ENCODE data around the gene LRP8. TPM values are rescaled to one million over a fixed set of nuclear protein-coding genes. Genes with fewer than 3 reads are reported as not detected.
A peak's percentile ranks its signal among the peaks of the same experiment; 100 is the strongest.

Gene LRP8
- total RNA-seq, 5 donors from 2014 or later (not counting 1 experiment from before 2014, with no cell fraction given): 8.9 to 21.5 (median 19.8) TPM

DNA sequence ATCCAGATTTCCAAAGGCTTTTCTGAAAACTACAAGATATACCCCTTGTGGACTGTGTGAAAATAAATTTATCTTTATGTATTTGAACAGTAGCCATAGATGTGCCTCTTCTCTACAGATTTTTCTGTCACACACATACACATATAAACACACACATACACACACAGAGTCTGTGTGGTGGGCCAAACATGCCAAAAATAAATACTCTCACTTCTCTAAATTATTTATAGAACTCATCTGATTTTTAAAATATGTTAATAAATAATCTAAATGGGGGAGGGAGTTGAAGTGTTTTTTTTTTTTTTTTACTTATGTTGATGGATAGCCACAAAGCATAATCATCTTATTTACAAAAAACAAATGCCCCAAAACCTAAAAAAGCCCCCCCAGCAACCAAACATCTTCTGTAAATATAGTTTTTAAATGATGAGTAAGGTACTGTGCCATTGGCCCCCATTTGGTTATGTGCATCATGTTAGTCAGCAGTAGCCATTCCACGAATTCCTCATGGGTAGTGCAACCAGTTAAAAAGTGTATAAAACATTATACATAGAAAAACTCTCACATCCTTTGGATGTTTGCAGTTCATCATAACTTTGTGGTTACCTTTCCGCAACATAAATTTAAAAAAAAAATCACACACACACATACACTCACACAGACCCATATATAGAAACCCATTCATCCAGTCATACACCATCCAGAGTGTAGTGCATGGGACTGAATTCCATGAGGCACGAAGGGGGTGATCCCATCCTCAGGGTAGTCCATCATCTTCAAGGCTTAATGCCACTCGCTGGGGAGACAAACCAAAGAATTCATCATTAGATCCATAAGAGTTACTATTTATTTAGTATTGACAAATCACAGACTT lies 81.4 kb downstream of the LRP8 start:
- ChIA-PET CTCF (interaction anchor here in 1 of 2 donors (0.6 kb wide), 1 partner anchor 9 kb away, joined by 3 read pairs; no protein-coding TSS in a partner anchor), POLR2A (no interaction called here)
- Mint-ChIP-seq H3K27ac (no peak overlapping the region), H3K9me3 (no peaks in the 10 kb centered on the region), H3K36me3 (peaks cover 23% of the 10 kb centered on the region), H3K4me3 (no peak overlapping the region), H3K27me3 (no peaks in the 10 kb centered on the region), H3K4me1 (no peaks in the 10 kb centered on the region)
- no peaks in the 10 kb centered on the region for H3K9me3 ChIP-seq
- no peak for DNase-seq
- 100% methylated on average over 1 of the region's 4 CpGs for WGBS (ENCODE audit: insufficient coverage)
- H3K27ac ChIP-seq (ENCODE audit: low read length): no peak overlapping the region
- peaks cover 3 to 8% of the 10 kb centered on the region in 2 donors for H3K36me3 ChIP-seq (ENCODE audit: control insufficient read depth in 2 of 2, extremely low read depth in 1 of 2, insufficient read depth in 1 of 2, low read length in 1 of 2)
- H3K27me3 ChIP-seq (replicated peaks in 1 of 2; ENCODE audit: control insufficient read depth in 2 of 2, extremely low read depth in 1 of 2, insufficient read depth in 2 of 2, low read length in 1 of 2): no peaks in the 10 kb centered on the region
- H3K4me1 ChIP-seq (ENCODE audit: control insufficient read depth in 1 of 2, extremely low read depth in 1 of 2, insufficient read depth in 2 of 2, low read length in 2 of 2): no peaks in the 10 kb centered on the region
- no peak for ATAC-seq (replicated peaks in 1 of 4)
- no peak overlapping the region for H3K4me3 ChIP-seq (ENCODE audit: control insufficient read depth in 1 of 2, extremely low read depth in 1 of 2, low read length in 1 of 2)

DNA sequence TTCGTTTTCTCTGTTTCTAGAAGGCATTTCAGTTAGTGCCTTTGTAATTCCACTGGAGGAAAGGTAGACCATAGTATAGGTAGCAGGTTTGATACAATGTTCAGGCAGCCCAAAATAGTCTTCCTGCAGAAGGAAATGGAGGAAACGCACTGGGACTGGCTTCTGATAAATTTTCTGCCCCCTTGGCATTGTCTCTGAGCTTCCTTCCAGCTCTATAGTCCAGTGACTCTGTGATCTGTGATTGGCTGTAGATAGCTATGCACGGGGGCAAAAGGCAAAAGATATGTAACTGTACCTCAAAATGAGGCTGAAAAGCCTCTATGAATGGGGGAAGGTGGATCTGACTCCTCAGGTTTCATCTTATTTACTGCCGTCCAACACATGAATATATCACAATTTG lies 83.7 kb downstream of the LRP8 start:
- H3K36me3 Mint-ChIP-seq: peaks cover 5% of the 10 kb centered on the region
- no peaks in the 10 kb centered on the region for H3K9me3 ChIP-seq
- no peak overlapping the region for H3K4me3 Mint-ChIP-seq
- no peak overlapping the region for H3K27ac Mint-ChIP-seq
- H3K4me1 ChIP-seq (ENCODE audit: control insufficient read depth in 1 of 2, extremely low read depth in 1 of 2, insufficient read depth in 2 of 2, low read length in 2 of 2): peaks cover 0 to under 1% of the 10 kb centered on the region in 2 experiments
- H3K4me3 ChIP-seq (ENCODE audit: control insufficient read depth in 1 of 2, extremely low read depth in 1 of 2, low read length in 1 of 2): no peak overlapping the region
- H3K9me3 Mint-ChIP-seq: no peaks in the 10 kb centered on the region
- no peaks in the 10 kb centered on the region for H3K27me3 Mint-ChIP-seq
- H3K27ac ChIP-seq (ENCODE audit: low read length): no peak overlapping the region
- ATAC-seq (replicated peaks in 1 of 4) (no peak), DNase-seq (no peak)
- 83% methylated on average over 1 of the region's 4 CpGs for WGBS (ENCODE audit: insufficient coverage)
- ChIA-PET POLR2A (no interaction called here), CTCF (no interaction called here)
- H3K4me1 Mint-ChIP-seq: peaks cover under 1 to 1% (median 1%) of the 10 kb centered on the region in 3 donors
- H3K27me3 ChIP-seq (replicated peaks in 1 of 2; ENCODE audit: control insufficient read depth in 2 of 2, extremely low read depth in 1 of 2, insufficient read depth in 2 of 2, low read length in 1 of 2): no peaks in the 10 kb centered on the region
- peaks cover 0 to 3% of the 10 kb centered on the region in 2 donors for H3K36me3 ChIP-seq (ENCODE audit: control insufficient read depth in 2 of 2, extremely low read depth in 1 of 2, insufficient read depth in 1 of 2, low read length in 1 of 2)

DNA sequence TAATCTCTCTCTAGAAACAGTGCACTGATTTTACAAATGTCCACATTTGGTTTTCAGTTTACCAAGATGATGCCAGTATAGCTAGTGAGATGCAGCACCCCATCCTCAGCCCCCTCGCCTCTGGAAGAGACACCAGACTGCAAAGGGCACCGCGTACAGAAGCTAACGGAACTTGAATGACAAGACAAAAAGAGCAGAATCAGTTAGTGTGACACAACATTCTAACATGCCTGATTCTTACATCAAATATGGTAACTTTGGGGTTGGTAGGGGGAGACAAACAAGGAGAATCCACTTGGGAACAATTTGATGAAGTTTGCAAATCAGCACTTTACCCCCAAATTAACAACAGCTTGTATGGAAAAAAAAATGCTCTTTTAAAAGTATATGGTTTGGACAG lies 85.5 kb downstream of the LRP8 start:
- CTCF ChIA-PET: no interaction called here
- ATAC-seq (replicated peaks in 1 of 4): no peak
- Histone ChIP-seq H3K36me3 (ENCODE audit: control insufficient read depth in 2 of 2, extremely low read depth in 1 of 2, insufficient read depth in 1 of 2, low read length in 1 of 2) (peaks cover 0 to 3% of the 10 kb centered on the region in 2 donors), H3K4me3 (ENCODE audit: control insufficient read depth in 1 of 2, extremely low read depth in 1 of 2, low read length in 1 of 2) (no peak overlapping the region), H3K4me1 (ENCODE audit: control insufficient read depth in 1 of 2, extremely low read depth in 1 of 2, insufficient read depth in 2 of 2, low read length in 2 of 2) (peaks cover 5 to 16% of the 10 kb centered on the region in 2 experiments), H3K27me3 (replicated peaks in 1 of 2; ENCODE audit: control insufficient read depth in 2 of 2, extremely low read depth in 1 of 2, insufficient read depth in 2 of 2, low read length in 1 of 2) (no peaks in the 10 kb centered on the region), H3K27ac (ENCODE audit: low read length) (no peak overlapping the region), H3K9me3 (no peaks in the 10 kb centered on the region)
- H3K27me3 Mint-ChIP-seq: no peaks in the 10 kb centered on the region
- peaks cover 15 to 19% (median 16%) of the 10 kb centered on the region in 3 donors for H3K4me1 Mint-ChIP-seq
- POLR2A ChIA-PET: interaction anchor here in 1 of 2 donors (0.6 kb wide), 1 partner anchor 360 kb away, joined by 4 read pairs; no protein-coding TSS in a partner anchor
- peaks cover 5% of the 10 kb centered on the region for H3K36me3 Mint-ChIP-seq
- WGBS (ENCODE audit: insufficient coverage): 100% methylated on average over 1 of the region's 4 CpGs
- no peak overlapping the region for H3K4me3 Mint-ChIP-seq
- no peaks in the 10 kb centered on the region for H3K9me3 Mint-ChIP-seq
- no peak overlapping the region for H3K27ac Mint-ChIP-seq
- no peak for DNase-seq

DNA sequence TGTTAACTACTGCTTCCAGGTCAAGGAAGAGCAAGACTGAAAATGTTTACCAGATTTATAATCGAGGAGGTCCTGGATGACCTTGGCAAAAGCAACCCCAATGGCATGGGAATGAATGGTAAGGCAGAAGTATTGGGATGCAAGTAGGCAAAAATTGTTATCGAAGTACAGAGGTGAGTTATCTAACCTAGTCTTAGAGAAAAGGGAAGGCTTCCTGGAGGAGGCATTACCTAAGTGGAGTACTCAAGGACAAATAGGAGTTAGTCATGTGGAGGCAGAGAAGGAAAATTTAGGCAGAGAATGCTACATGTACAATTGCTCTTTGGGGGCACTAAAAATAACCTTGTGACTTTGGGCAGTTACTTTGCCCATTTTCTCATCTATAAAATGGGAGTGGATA lies 86.0 kb downstream of the LRP8 start:
- no peak overlapping the region for H3K27ac ChIP-seq (ENCODE audit: low read length)
- peaks cover 0 to 3% of the 10 kb centered on the region in 2 donors for H3K36me3 ChIP-seq (ENCODE audit: control insufficient read depth in 2 of 2, extremely low read depth in 1 of 2, insufficient read depth in 1 of 2, low read length in 1 of 2)
- no peak for ATAC-seq (replicated peaks in 1 of 4)
- no peak for DNase-seq
- ChIA-PET POLR2A (no interaction called here), CTCF (no interaction called here)
- H3K4me1 Mint-ChIP-seq: peaks cover 18 to 21% (median 18%) of the 10 kb centered on the region in 3 donors
- 84% methylated on average over 2 of the region's 2 CpGs for WGBS (ENCODE audit: insufficient coverage)
- no peak overlapping the region for H3K4me3 ChIP-seq (ENCODE audit: control insufficient read depth in 1 of 2, extremely low read depth in 1 of 2, low read length in 1 of 2)
- H3K9me3 Mint-ChIP-seq: no peaks in the 10 kb centered on the region
- H3K27me3 Mint-ChIP-seq: no peaks in the 10 kb centered on the region
- H3K9me3 ChIP-seq: no peaks in the 10 kb centered on the region
- no peaks in the 10 kb centered on the region for H3K27me3 ChIP-seq (replicated peaks in 1 of 2; ENCODE audit: control insufficient read depth in 2 of 2, extremely low read depth in 1 of 2, insufficient read depth in 2 of 2, low read length in 1 of 2)
- peaks cover 5% of the 10 kb centered on the region for H3K36me3 Mint-ChIP-seq
- H3K4me1 ChIP-seq (ENCODE audit: control insufficient read depth in 1 of 2, extremely low read depth in 1 of 2, insufficient read depth in 2 of 2, low read length in 2 of 2): peaks cover 5 to 22% of the 10 kb centered on the region in 2 experiments
- no peak overlapping the region for H3K4me3 Mint-ChIP-seq
- H3K27ac Mint-ChIP-seq: no peak overlapping the region

DNA sequence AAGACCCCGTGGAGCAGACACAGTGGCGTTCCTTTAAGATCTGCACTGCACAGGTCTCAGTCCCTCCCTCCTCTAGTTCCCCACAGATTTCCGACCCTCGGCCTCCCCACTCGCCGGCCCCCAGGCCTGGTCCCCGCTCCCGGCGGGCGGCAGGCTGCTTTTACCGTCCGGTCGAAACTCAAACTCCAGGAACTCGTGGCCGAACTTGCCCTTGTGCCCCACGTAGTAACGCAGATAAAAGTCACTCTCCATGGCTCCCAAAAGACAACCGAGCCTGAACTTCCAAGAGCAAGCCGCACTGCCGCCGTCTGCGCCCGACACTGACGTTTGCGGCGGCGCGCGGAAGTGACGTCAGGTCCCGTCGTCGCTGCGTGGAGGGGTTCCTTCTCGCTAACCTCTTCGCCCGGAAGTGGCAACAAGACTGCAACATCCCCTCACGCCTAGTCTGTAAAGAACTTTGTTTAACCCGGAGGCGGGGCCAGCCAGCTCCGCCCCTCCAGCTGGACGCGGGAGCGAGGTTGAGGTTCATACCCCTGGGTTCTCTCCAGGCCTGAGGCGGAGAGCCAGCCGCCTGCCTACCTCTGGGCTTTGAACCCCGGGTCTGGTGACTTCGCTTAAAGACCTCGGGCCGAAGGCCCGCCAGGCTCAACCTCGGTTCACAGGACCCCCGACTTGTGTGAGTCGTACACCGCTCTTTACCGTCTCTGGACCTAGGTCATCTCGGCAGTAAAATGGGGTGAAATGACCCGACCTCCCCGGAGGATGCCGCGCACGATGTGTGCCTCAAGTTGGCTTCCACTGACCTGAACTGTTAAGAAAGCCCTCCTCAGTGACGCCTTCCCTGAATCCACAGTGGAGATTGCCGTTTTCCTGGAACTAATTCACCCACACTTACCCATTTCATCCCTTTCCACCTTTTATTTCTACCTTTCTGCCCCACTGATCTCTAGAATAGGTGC lies 89.4 kb downstream of the LRP8 start, which contains the start of gene MAGOH:
Gene MAGOH, minus strand, starts transcription at position 322 of the 959 bp plus-strand sequence. Its CDS starts 70 bp downstream, at position 252.
- ATAC-seq (replicated peaks in 1 of 4) (peak; percentile 95 to 99 (median 98)), DNase-seq (peak; percentile 87 to 98 (median 93))
- no peaks in the 10 kb centered on the region for H3K27me3 Mint-ChIP-seq
- WGBS (ENCODE audit: insufficient coverage): 4% methylated on average over 58 of the region's 64 CpGs
- H3K36me3 Mint-ChIP-seq: peaks cover 17% of the 10 kb centered on the region
- H3K27ac Mint-ChIP-seq: peak within 1 kb of the TSS; percentile 89 to 93
- Histone ChIP-seq H3K4me3 (ENCODE audit: control insufficient read depth in 1 of 2, extremely low read depth in 1 of 2, low read length in 1 of 2) (peak within 1 kb of the TSS; percentile 95 to 100), H3K36me3 (ENCODE audit: control insufficient read depth in 2 of 2, extremely low read depth in 1 of 2, insufficient read depth in 1 of 2, low read length in 1 of 2) (peaks cover 3 to 23% of the 10 kb centered on the region in 2 donors), H3K9me3 (no peaks in the 10 kb centered on the region), H3K27ac (ENCODE audit: low read length) (peak within 1 kb of the TSS; percentile 82), H3K4me1 (ENCODE audit: control insufficient read depth in 1 of 2, extremely low read depth in 1 of 2, insufficient read depth in 2 of 2, low read length in 2 of 2) (peaks cover 9 to 29% of the 10 kb centered on the region in 2 experiments), H3K27me3 (replicated peaks in 1 of 2; ENCODE audit: control insufficient read depth in 2 of 2, extremely low read depth in 1 of 2, insufficient read depth in 2 of 2, low read length in 1 of 2) (no peaks in the 10 kb centered on the region)
- H3K4me1 Mint-ChIP-seq: peaks cover 34 to 36% (median 34%) of the 10 kb centered on the region in 3 donors
- H3K4me3 Mint-ChIP-seq: peak within 1 kb of the TSS; percentile 95 to 99 (median 98)
- CTCF ChIA-PET: no interaction called here
- POLR2A ChIA-PET: interaction anchor here (0.6 to 0.7 kb wide), 2 partner anchors 24 to 448 kb away, joined by 4 to 14 read pairs; no protein-coding TSS in a partner anchor
- H3K9me3 Mint-ChIP-seq: no peaks in the 10 kb centered on the region

DNA sequence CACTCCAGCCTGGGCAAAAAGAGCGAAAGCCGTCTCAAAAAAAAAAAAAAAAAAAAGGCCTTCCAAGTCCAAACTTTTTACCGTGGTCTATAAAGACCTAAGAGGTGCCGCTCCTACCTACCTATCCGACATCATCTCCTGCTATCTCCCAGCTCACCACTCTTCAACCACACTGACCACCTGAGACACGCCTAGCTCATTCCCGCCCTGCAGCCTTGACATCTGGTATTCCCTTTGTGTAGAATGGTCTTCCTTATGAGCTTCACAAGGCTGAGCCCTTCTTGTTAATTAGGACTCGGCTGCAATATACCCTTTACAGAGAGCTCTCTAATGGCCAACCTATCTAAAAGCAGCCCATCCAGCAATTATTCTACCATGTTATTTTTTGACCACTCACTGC lies 90.2 kb downstream of the LRP8 start:
- CTCF ChIA-PET: no interaction called here
- H3K27me3 Mint-ChIP-seq: no peaks in the 10 kb centered on the region
- ATAC-seq (replicated peaks in 1 of 4) (no peak), DNase-seq (peak in 1 of 35 experiments; percentile 14)
- peaks cover 20% of the 10 kb centered on the region for H3K36me3 Mint-ChIP-seq
- WGBS (ENCODE audit: insufficient coverage): 0% methylated on average over 1 of the region's 8 CpGs
- peak overlapping the region; percentile 89 to 93 for H3K27ac Mint-ChIP-seq
- peak overlapping the region; percentile 95 to 99 (median 98) for H3K4me3 Mint-ChIP-seq
- H3K4me1 Mint-ChIP-seq: peaks cover 34 to 36% (median 34%) of the 10 kb centered on the region in 3 donors
- Histone ChIP-seq H3K4me1 (ENCODE audit: control insufficient read depth in 1 of 2, extremely low read depth in 1 of 2, insufficient read depth in 2 of 2, low read length in 2 of 2) (peaks cover 9 to 29% of the 10 kb centered on the region in 2 experiments), H3K27ac (ENCODE audit: low read length) (peak overlapping the region; percentile 82), H3K4me3 (ENCODE audit: control insufficient read depth in 1 of 2, extremely low read depth in 1 of 2, low read length in 1 of 2) (peak overlapping the region; percentile 95 to 100), H3K36me3 (ENCODE audit: control insufficient read depth in 2 of 2, extremely low read depth in 1 of 2, insufficient read depth in 1 of 2, low read length in 1 of 2) (peaks cover 4 to 29% of the 10 kb centered on the region in 2 donors), H3K27me3 (replicated peaks in 1 of 2; ENCODE audit: control insufficient read depth in 2 of 2, extremely low read depth in 1 of 2, insufficient read depth in 2 of 2, low read length in 1 of 2) (no peaks in the 10 kb centered on the region), H3K9me3 (no peaks in the 10 kb centered on the region)
- H3K9me3 Mint-ChIP-seq: no peaks in the 10 kb centered on the region
- POLR2A ChIA-PET: interaction anchor here in 1 of 2 donors (0.7 kb wide), 2 partner anchors 25 to 40 kb away, joined by 3 to 14 read pairs; no protein-coding TSS in a partner anchor
